BLaER1 (cell line): ENCODE results near the gene AGTRAP.

Experiments
- H3K27ac ChIP-seq: shearing (Covaris generic); formaldehyde crosslinking; 2 replicates; pipeline ENCODE4 v1.8.1; 2022
- H3K27me3 ChIP-seq: shearing (Covaris generic); formaldehyde crosslinking; 2 replicates; pipeline ENCODE4 v1.8.1; 2022
- H3K36me3 ChIP-seq: shearing (Covaris generic); formaldehyde crosslinking; 2 replicates; pipeline ENCODE4 v1.8.1; 2022
- H3K4me1 ChIP-seq: shearing (Covaris generic); formaldehyde crosslinking; 2 replicates; pipeline ENCODE4 v1.8.1; 2022
- H3K4me2 ChIP-seq: shearing (Covaris generic); formaldehyde crosslinking; 2 replicates; pipeline ENCODE4 v1.8.1; 2022
- H3K4me3 ChIP-seq: shearing (Covaris generic); formaldehyde crosslinking; 2 replicates; pipeline ENCODE4 v1.8.1; 2022
- H3K9ac ChIP-seq: shearing (Covaris generic); formaldehyde crosslinking; 2 replicates; pipeline ENCODE4 v1.8.1; 2022
- H3K9me3 ChIP-seq: shearing (Covaris generic); formaldehyde crosslinking; 2 replicates; pipeline ENCODE4 v1.8.1; 2022
- H4K20me1 ChIP-seq: shearing (Covaris generic); formaldehyde crosslinking; 2 replicates; pipeline ENCODE4 v1.8.1; 2022
- Cebpa-rat ChIP-seq: shearing (Covaris generic); IDR thresholded peaks from 2 replicates; pipeline ENCODE4 v1.8.1; 2022

Gene AGTRAP

DNA sequence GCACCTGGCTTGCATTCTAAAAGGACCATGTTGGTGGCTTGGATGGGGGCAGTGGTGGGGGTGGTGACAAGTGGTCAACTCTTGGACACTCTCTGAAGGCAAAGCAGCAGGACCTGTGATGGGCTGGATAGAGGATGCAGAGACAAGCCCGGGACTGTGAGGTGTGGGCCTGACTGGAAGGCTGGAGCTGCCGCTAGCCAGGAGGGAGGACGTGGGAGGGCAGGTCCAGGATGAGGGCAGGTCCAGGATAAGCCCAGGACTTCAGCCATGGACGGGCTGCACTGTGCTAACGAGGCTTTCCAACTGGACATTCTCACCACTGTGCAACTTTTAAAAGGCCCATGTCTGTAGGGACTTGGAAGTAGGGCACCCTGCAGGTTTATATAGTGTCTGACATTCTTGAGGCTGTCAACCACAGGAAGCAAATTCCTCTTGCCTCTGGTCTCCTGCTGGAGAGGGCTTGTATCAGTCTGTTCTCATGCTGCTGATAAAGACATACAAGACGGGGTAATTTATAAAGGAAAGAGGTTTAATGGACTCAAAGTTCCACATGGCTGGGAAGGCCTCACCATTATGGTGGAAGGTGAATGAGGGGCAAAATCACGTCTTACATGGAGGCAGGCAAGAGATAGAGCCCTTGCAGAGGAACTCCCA lies 17.7 kb downstream of the AGTRAP start:
- Histone ChIP-seq H3K36me3 (peaks cover 27% of the 10 kb centered on the region; the same call in 1 of the 2 replicates), H3K27ac (no peak overlapping the region), H3K27me3 (no peaks in the 10 kb centered on the region), H3K4me3 (no peak overlapping the region), H3K4me2 (no peak overlapping the region; the same call in 1 of the 2 replicates), H3K9me3 (no peaks in the 10 kb centered on the region), H3K4me1 (peaks cover 26% of the 10 kb centered on the region), H3K9ac (no peak overlapping the region), H4K20me1 (no peaks in the 10 kb centered on the region)
- no peak for TF ChIP-seq Cebpa-rat

DNA sequence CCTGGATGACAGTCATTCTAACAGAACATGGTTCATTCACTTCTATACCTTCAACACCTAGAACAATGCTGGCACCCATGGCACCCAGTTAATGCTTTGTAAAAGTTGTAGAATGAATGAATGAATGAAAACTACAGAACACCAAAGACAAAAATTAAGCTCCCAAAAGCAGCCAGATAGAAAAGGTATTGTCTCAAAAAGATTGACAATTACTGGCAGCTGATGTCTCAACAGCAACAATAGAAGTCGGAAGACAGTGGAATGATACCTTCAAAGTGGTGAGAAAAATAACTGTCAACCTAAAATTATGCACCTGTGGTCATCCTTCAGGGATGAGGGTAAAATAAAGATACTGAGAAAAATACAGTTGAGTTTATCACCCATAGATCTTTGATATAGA lies 21.1 kb downstream of the AGTRAP start:
- H3K27me3 ChIP-seq, result 0 out of 2 replicates have a peak, but pooled peaks cover 4% of the 10 kb centered on the region
- no peak for TF ChIP-seq Cebpa-rat
- H3K9me3 ChIP-seq, result no peaks in the 10 kb centered on the region
- H3K4me2 ChIP-seq, result no peak overlapping the region
- H3K4me1 ChIP-seq, result peaks cover 21% of the 10 kb centered on the region
- H3K27ac ChIP-seq, result no peak overlapping the region
- no peak overlapping the region for H3K9ac ChIP-seq
- H3K36me3 ChIP-seq, result no peaks in the 10 kb centered on the region
- no peak overlapping the region for H3K4me3 ChIP-seq
- no peaks in the 10 kb centered on the region for H4K20me1 ChIP-seq

DNA sequence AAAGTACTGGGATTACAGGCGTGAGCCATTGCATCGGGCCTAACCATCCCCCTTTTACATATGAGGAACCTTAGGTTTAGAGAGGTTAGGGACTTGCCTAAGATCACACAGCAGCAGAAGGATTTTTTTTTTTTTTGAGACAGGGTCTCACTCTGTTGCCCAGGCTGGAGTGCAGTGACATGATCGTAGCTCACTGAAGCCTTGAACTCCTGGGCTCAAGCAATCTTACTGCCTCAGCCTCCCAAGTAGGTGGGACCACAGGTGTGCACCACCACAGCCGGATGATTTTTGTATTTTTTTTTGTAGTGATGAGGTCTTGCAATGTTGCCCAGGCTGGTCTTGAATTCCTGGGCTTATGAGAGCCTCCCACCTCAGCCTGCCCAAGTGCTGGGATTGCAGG lies 23.9 kb downstream of the AGTRAP start:
- no peak for TF ChIP-seq Cebpa-rat
- no peak overlapping the region for H3K4me3 ChIP-seq
- no peak overlapping the region for H3K9ac ChIP-seq
- H3K9me3 ChIP-seq, result no peaks in the 10 kb centered on the region
- H3K36me3 ChIP-seq, result no peaks in the 10 kb centered on the region
- 0 out of 2 replicates have a peak, but pooled peaks cover 4% of the 10 kb centered on the region for H3K27me3 ChIP-seq
- no peak overlapping the region for H3K4me2 ChIP-seq
- H3K4me1 ChIP-seq, result peaks cover 6% of the 10 kb centered on the region; the same call in 1 of the 2 replicates
- H4K20me1 ChIP-seq, result no peaks in the 10 kb centered on the region
- no peak overlapping the region for H3K27ac ChIP-seq

DNA sequence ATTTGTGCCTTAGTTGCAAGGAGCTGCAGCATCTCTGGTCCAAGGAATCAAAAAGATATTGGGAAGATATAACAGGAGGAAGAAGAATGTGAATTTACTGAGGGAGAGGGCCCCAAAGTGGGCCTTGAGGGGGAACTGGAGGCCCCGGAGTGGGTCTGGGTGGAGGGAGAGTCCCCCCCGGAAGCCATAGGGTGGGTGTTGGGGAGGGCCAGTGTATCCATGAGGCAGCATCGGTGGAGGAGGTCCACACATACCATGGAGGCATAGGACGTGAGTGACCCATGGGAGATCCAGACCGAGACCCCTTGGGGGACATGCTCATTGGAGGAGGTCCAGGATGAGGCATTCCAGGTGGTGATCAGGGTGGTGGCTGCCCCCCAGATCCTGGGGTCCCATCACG lies 25.3 kb downstream of the AGTRAP start:
- Histone ChIP-seq H3K9ac (no peak overlapping the region), H3K4me2 (no peak overlapping the region), H3K4me1 (peaks cover 6% of the 10 kb centered on the region; the same call in 1 of the 2 replicates), H3K27me3 (0 out of 2 replicates have a peak, but pooled peaks cover 4% of the 10 kb centered on the region), H3K36me3 (no peaks in the 10 kb centered on the region), H3K27ac (no peak overlapping the region), H3K4me3 (no peak overlapping the region), H3K9me3 (no peaks in the 10 kb centered on the region), H4K20me1 (no peaks in the 10 kb centered on the region)
- TF ChIP-seq Cebpa-rat, result no peak

DNA sequence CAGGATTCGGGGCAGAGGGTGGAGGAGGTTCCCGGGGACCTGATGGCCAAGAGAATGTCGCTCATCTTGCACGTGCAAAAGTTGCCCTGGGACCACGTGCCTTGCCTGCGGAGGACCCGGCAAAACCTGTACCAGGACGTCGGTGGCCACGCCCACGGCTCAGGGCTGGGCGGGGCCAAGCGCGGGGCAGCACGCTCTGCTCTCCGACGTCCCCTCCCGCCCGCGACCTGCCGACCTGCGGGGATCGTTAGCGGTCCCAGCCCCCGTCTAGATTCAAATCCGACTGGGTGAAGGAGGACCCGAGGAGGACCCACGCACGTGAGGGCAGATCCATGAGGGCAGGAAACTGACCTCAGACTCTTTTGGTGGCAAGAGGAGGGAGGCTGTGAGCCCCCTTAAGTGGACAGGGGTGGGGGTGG lies 26.1 kb downstream of the AGTRAP start, which contains the start of gene C1orf167:
C1orf167 (plus strand) TSS at position 206 of the 419 bp plus-strand sequence. CDS start 2,208 bp downstream, outside the sequence.
- Histone ChIP-seq H4K20me1 (no peaks in the 10 kb centered on the region), H3K36me3 (no peaks in the 10 kb centered on the region), H3K4me2 (peak within 1 kb of the TSS; percentile 45), H3K27ac (no peak within 1 kb of the TSS), H3K4me3 (no peak within 1 kb of the TSS), H3K9me3 (no peaks in the 10 kb centered on the region), H3K27me3 (0 out of 2 replicates have a peak, but pooled peaks cover 4% of the 10 kb centered on the region), H3K4me1 (peaks cover 6% of the 10 kb centered on the region; the same call in 1 of the 2 replicates), H3K9ac (no peak within 1 kb of the TSS)
- no peak for TF ChIP-seq Cebpa-rat

DNA sequence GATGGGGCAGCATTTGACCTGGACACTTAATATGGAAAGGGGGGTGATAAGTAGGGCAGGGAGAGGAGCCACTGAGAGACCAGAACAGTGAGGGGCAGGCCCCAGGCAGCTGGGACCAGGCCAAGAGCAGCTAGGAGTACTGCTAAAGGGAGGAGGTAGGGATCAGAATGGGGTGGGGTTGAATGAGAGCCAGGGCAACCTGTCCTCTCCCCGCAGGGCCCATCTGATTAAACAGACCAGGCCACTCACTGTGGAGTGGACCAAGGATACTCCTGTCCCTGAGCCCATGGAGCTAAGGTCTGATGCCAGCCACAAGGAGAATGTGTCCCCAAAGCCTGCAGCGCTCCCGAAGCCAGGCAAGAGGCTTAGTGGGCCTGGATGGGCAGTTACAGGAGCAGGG lies 28.2 kb downstream of the AGTRAP start:
- Histone ChIP-seq H4K20me1 (no peaks in the 10 kb centered on the region), H3K4me1 (peaks cover 13% of the 10 kb centered on the region), H3K9me3 (no peaks in the 10 kb centered on the region), H3K4me2 (no peak overlapping the region), H3K27me3 (0 out of 2 replicates have a peak, but pooled peaks cover 4% of the 10 kb centered on the region), H3K9ac (no peak overlapping the region), H3K27ac (no peak overlapping the region), H3K4me3 (no peak overlapping the region), H3K36me3 (no peaks in the 10 kb centered on the region)
- TF ChIP-seq Cebpa-rat, result no peak

DNA sequence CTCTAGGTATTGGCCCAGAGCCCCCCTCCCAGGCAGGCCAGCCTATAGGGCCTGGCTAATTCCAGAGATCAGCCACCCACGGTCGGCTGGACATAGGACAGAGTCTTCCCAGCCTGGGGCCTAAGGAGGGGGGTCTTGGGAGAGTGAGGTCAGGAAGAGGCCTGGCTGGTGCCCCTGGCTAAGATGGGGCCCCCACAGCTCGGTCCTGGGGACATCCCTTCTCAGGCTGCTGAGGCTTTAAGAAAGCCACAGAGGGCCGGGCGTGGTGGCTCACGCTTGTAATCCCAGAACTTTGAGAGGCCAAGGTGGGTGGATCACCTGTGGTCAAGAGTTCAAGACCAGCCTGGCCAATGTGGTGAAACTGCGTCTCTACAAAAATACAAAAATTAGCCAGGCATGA lies 28.6 kb downstream of the AGTRAP start:
- Histone ChIP-seq H3K36me3 (no peaks in the 10 kb centered on the region), H3K9ac (no peak overlapping the region), H3K4me2 (no peak overlapping the region), H3K9me3 (no peaks in the 10 kb centered on the region), H3K4me3 (no peak overlapping the region), H3K27ac (no peak overlapping the region), H3K4me1 (peaks cover 17% of the 10 kb centered on the region), H3K27me3 (0 out of 2 replicates have a peak, but pooled peaks cover 4% of the 10 kb centered on the region), H4K20me1 (no peaks in the 10 kb centered on the region)
- TF ChIP-seq Cebpa-rat, result no peak

DNA sequence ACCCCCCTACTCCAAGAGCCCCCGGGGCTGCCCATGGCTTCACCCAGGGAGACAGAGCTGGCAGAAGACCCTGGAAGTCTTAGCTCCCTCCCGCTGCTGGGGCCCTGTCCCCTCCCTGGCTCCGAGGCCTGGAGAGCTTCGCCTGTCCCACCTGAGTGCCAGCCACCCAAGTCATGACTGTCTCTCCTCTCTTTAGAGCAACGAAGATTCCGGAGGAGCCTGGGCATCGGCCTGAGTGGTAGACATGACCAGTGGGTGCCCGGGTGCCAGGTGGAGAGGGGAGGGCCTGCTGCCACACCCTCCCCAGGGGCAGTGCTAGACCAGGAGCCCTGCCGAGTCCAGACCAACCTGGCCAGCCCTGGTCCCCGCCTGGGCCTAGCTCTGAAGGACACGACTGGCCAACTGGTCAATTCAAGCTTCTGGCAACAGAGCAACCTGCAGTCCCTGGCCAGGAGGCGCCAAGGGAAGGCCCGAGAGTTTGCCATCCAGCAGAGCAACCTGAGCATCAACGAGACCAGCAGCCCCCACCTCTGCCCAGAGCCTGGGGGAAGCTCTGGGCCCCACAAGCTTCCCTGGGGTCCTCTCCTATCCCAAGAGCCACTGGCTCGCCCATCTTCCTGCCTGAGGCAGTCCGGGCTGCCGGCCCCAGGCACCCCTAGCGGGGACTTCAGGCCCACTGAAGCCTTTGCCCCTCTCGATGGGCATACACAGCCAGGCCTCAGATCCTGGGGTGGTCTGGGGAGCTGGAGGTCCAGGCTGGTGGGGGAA lies 29.9 kb downstream of the AGTRAP start:
- H4K20me1 ChIP-seq, result no peaks in the 10 kb centered on the region
- H3K4me1 ChIP-seq, result peaks cover 17% of the 10 kb centered on the region
- H3K27me3 ChIP-seq, result 0 out of 2 replicates have a peak, but pooled peaks cover 4% of the 10 kb centered on the region
- no peak for TF ChIP-seq Cebpa-rat
- H3K4me2 ChIP-seq, result no peak overlapping the region
- H3K9ac ChIP-seq, result no peak overlapping the region
- no peaks in the 10 kb centered on the region for H3K9me3 ChIP-seq
- H3K36me3 ChIP-seq, result no peaks in the 10 kb centered on the region
- no peak overlapping the region for H3K4me3 ChIP-seq
- H3K27ac ChIP-seq, result no peak overlapping the region

DNA sequence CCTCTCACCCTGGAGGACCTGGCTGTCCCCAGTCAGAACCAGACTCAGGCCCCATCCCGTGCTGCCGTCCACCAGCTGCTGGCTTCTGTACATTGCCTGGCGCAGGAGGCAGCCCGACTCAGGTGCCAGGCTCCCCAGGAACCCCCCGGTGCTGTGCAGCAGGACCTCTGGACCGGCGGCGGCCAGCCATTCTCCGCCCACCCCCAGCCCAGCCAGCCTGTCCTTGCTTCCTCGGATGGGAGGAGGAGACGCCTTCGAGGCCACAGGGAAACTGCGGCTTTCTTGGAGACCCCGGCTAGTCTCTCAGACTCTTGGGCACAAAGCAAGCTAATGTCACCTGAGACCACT lies 30.5 kb downstream of the AGTRAP start:
- no peaks in the 10 kb centered on the region for H3K9me3 ChIP-seq
- H3K36me3 ChIP-seq, result no peaks in the 10 kb centered on the region
- no peak for TF ChIP-seq Cebpa-rat
- H3K4me1 ChIP-seq, result peaks cover 17% of the 10 kb centered on the region
- no peaks in the 10 kb centered on the region for H4K20me1 ChIP-seq
- no peak overlapping the region for H3K9ac ChIP-seq
- no peak overlapping the region for H3K4me3 ChIP-seq
- H3K4me2 ChIP-seq, result no peak overlapping the region
- H3K27ac ChIP-seq, result no peak overlapping the region
- 0 out of 2 replicates have a peak, but pooled peaks cover 4% of the 10 kb centered on the region for H3K27me3 ChIP-seq
